HepG2 (cell line): ENCODE measurements around the gene HRCT1.

Experiments
- BCL3 ChIP-seq: sonication (generic); formaldehyde crosslinking; IDR thresholded peaks from 2 replicates; pipeline ENCODE4 v1.5.1; 2020; ENCODE audit warnings: mild to moderate bottlenecking, missing genetic modification reagents, moderate library complexity
- POLR2A ChIP-seq, 2 experiments: IDR thresholded peaks; 2 replicates each; pipeline ENCODE4 v1.6.1; 2011; ENCODE audit warnings: low read depth in 2 of 2, low read length in 2 of 2, mild to moderate bottlenecking in 1 of 2, moderate library complexity in 1 of 2; ENCODE audit not compliant: insufficient read depth in 1 of 2
- ZNF660 ChIP-seq: sonication (generic); formaldehyde crosslinking; IDR thresholded peaks from 2 replicates; pipeline ENCODE4 v1.5.1; 2020; ENCODE audit warnings: mild to moderate bottlenecking, low read depth, missing genetic modification reagents, borderline replicate concordance

GRCh38 chr9:35940458-35941407, 34.7 kb downstream of the HRCT1 start:
- TF ChIP-seq POLR2A (IDR thresholded peaks at IDR 0.05; ENCODE audit: insufficient read depth in 1 of 2, low read depth in 2 of 2, low read length in 2 of 2), result no peak
- no peak for TF ChIP-seq BCL3 (CRISPR knock-in tag)
- TF ChIP-seq ZNF660 (CRISPR knock-in tag), result no peak
